Stimulated activated effector memory CD8-positive, alpha-beta T cell treated with anti-CD3 and anti-CD28 coated beads, Interleukin-12 subunit alpha, Interleukin-12 subunit beta, amount 100 ng/mL, for 72 hours (primary cell): ENCODE measurements around the gene FRMD4A.
A peak's percentile ranks its signal among the peaks of the same experiment; 100 is the strongest.

Experiments used
- ATAC-seq: fragments of 150-1000 bp; cut with Tn5 transposase; 2 replicates; pipeline ENCODE4 v1.10.0; 2021
- DNase-seq, 2 donors: peaks; one replicate each; pipeline ENCODE4 v3.0.0; 2021 to 2022; ENCODE audit warnings: low spot score in 2 of 2
- H3K27ac Mint-ChIP-seq: one replicate; pipeline ENCODE4 v1.8.0; 2022; ENCODE audit warnings: mild to moderate bottlenecking, mixed read lengths
- H3K36me3 Mint-ChIP-seq: one replicate; pipeline ENCODE4 v1.8.0; 2022; ENCODE audit warnings: mild to moderate bottlenecking, mixed read lengths
- H3K4me1 Mint-ChIP-seq: one replicate; pipeline ENCODE4 v1.8.0; 2022; ENCODE audit warnings: mixed read lengths
- H3K4me3 Mint-ChIP-seq: one replicate; pipeline ENCODE4 v1.8.0; 2022; ENCODE audit warnings: mild to moderate bottlenecking, mixed read lengths
- H3K9me3 Mint-ChIP-seq: one replicate; pipeline ENCODE4 v1.8.0; 2022; ENCODE audit warnings: mixed read lengths

Gene FRMD4A

DNA sequence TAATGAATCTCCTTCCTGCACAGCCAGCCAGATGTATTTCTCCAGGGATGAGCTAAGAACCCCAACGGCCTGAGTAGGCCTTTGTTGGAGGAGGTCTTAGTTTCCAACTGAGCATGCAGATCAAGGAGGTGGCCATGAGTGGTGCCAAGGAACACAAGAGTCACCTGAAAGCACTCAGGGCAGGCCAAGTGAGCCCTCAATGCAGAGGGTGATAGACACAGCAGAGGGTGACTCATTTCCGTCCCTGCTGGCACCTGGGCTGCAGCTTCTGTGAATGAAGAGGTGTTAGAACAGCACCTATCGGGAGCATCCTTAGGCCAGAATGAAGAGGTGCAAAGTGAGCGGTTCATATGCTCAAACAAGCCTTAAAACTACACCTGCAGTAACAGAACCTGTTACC, 211.8 kb downstream of the FRMD4A start:
- no peak overlapping the region for H3K4me3 Mint-ChIP-seq
- peak; percentile 42 for ATAC-seq
- H3K4me1 Mint-ChIP-seq: no peaks in the 10 kb centered on the region
- H3K36me3 Mint-ChIP-seq: no peaks in the 10 kb centered on the region
- H3K9me3 Mint-ChIP-seq: no peaks in the 10 kb centered on the region
- no peak overlapping the region for H3K27ac Mint-ChIP-seq
- no peak for DNase-seq

DNA sequence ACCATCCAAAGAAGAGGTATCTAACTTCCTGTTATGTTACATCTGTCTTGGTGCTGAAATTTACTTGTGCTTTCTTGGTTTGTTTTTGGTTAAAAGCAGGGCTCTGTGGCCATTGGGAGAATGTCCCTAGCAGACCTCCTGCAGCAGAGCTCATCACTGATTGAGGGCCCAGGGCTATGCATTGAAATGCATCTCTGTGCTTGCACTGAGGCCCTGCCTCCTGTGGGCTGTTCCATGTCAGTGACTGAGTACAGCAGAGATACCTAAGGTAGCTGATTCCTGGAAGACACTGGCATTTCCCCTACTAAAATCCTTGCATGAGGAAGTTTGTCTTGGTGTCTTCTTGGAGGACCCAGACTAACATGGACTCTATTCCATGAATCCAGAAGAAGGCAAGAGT, 213.9 kb downstream of the FRMD4A start:
- H3K27ac Mint-ChIP-seq: no peak overlapping the region
- DNase-seq (no peak), ATAC-seq (no peak)
- no peaks in the 10 kb centered on the region for H3K9me3 Mint-ChIP-seq
- H3K36me3 Mint-ChIP-seq: no peaks in the 10 kb centered on the region
- H3K4me1 Mint-ChIP-seq: no peaks in the 10 kb centered on the region
- no peak overlapping the region for H3K4me3 Mint-ChIP-seq

DNA sequence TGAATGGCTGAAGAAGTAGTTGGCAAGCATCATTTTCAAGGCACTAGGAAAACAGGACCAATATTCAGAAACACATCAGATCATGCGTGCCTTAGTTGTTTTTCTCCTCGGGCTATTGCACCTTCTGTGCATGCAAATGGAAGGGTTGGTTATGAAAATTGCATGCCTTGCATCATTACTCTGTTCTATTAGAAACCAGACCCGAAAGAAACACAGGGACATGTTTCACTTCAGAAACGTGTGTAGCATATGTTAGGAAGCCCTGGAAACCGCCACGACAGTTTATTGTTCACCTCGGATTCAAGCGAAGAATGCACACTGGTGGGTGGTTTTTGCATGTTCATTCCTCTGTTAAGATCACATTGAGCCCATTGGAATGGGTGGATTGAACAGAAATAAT, 214.7 kb downstream of the FRMD4A start:
- H3K9me3 Mint-ChIP-seq: no peaks in the 10 kb centered on the region
- H3K36me3 Mint-ChIP-seq: no peaks in the 10 kb centered on the region
- H3K4me3 Mint-ChIP-seq: no peak overlapping the region
- DNase-seq (no peak), ATAC-seq (no peak)
- no peak overlapping the region for H3K27ac Mint-ChIP-seq
- no peaks in the 10 kb centered on the region for H3K4me1 Mint-ChIP-seq

DNA sequence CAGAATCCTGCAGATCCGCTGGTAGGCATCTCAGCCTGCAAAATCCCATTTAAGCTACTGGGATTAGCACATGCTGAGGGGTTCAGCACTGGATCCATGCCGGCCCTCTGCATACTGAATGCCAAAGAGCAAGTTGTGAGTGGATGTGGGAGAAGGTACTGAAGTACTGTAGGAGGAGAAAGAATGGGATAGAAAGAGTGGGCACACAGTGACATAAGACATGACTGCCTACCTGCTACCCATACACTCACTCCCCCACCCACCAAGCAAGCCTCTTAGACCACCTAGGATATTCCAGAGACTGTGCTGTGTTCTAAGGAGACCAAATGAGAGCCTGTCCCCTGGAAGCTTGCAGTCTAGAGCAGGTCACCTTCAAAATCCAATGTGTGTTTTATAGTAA, 215.9 kb downstream of the FRMD4A start:
- ATAC-seq: no peak
- H3K9me3 Mint-ChIP-seq: no peaks in the 10 kb centered on the region

DNA sequence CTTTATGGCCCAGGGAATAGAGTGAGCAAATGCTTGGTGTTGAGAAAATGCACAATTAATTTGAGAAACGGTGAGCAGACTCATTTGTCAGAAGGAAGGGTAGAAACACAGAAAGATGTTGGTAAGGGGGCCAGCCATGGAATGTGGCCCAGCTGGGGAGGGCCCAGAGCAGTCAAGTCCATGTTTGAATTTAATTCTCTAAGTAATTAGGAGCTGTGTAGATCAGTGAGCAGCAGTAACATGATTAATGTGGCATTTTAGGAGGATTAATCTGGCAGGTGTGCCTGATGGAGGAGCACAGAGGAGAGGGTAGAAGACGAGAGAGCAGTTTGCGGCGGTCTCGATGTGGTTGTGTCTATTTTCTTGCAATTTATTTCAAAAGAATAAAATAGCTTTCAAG, 218.7 kb downstream of the FRMD4A start:
- H3K9me3 Mint-ChIP-seq: no peaks in the 10 kb centered on the region
- H3K27ac Mint-ChIP-seq: no peak overlapping the region
- no peak overlapping the region for H3K4me3 Mint-ChIP-seq
- ATAC-seq: no peak
- no peaks in the 10 kb centered on the region for H3K36me3 Mint-ChIP-seq
- no peaks in the 10 kb centered on the region for H3K4me1 Mint-ChIP-seq
- no peak for DNase-seq

More for the DNA sequence above, 215.9 kb downstream of the FRMD4A start:
- H3K4me3 Mint-ChIP-seq: no peak overlapping the region
- no peaks in the 10 kb centered on the region for H3K36me3 Mint-ChIP-seq
- H3K27ac Mint-ChIP-seq: no peak overlapping the region
- no peak for DNase-seq
- no peaks in the 10 kb centered on the region for H3K4me1 Mint-ChIP-seq

DNA sequence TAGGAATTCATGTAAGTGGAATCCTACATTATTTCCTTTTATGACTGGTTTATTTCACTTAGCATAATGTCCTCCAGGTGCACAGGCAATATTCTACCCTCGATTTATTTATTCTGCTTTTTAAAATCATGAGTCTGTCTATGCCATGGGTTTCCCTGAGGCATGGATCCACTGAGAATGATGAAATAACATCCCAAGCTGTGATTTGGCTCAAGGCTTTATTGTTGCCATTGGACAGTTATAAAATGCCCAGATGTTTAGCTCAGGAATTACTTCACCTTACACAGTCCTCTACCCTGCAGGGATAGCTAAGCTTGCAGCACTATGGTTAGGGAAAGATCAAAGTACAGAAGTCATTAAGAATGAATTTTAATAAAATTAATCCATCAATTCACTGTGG, 219.5 kb downstream of the FRMD4A start:
- Mint-ChIP-seq H3K36me3 (no peaks in the 10 kb centered on the region), H3K27ac (no peak overlapping the region), H3K4me3 (no peak overlapping the region), H3K9me3 (peaks cover 3% of the 10 kb centered on the region), H3K4me1 (no peaks in the 10 kb centered on the region)
- ATAC-seq: no peak
- no peak for DNase-seq

DNA sequence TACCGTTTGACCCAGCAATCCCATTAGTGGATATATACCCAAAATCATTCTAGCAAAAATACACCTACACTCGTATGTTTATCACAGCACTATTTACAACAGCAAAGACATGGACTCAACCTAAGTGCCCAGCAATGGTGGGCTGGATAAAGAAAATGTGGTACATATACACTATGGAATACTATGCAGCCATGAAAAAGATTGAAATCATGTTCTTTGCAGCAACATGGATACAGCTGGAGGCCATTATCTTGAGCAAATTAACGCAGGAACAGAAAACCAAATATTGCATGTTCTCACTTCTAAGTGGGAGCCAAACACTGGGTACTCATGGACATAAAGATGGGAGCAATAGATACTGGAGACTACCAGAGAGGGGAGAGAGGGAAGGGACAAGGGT, 223.9 kb downstream of the FRMD4A start:
- Mint-ChIP-seq H3K4me3 (no peak overlapping the region), H3K27ac (no peak overlapping the region), H3K36me3 (no peaks in the 10 kb centered on the region), H3K9me3 (peaks cover 12% of the 10 kb centered on the region), H3K4me1 (no peaks in the 10 kb centered on the region)
- ATAC-seq: no peak
- no peak for DNase-seq

DNA sequence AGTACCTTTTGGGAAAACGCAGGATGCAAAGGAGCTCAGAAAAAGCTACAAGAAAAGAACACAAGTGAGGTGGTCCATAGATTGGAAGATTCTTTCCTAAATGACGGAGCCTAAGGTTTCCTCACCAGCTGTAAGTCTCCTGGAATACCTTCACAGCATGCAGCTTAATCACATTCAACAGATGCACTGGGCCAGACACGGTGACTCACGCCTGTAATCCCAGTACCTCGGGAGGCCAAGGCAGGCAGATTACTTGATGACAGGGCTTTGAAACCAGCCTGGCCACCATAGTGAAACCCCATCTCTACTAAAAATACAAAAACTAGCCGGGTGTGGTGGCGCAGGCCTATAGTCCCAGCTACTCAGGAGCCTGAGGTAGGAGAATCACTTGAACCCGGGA, 228.7 kb downstream of the FRMD4A start:
- Mint-ChIP-seq H3K4me3 (no peak overlapping the region), H3K36me3 (no peaks in the 10 kb centered on the region), H3K4me1 (no peaks in the 10 kb centered on the region), H3K9me3 (peaks cover 12% of the 10 kb centered on the region), H3K27ac (no peak overlapping the region)
- ATAC-seq (no peak), DNase-seq (no peak)

DNA sequence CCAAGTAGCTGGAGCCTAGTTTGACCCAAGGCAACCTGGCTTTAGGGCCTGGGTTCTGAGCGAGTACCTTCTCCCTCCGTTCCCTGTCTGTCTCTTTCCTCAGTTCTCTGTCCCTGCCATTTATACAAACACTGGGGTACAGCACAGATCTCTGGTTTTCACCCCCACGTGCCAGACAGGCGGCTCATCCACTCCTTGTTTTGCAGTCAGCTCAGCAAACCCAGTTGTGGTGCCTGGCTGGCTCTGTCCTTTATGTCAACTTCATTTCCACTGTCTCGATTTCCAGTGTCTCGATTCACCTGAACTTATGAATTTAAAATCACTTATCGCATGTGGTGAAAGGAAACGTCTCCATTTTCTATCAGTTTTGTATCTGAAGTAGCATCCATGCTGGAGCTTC, 230.8 kb downstream of the FRMD4A start:
- ATAC-seq (no peak), DNase-seq (no peak)
- H3K9me3 Mint-ChIP-seq: peaks cover 3% of the 10 kb centered on the region
- H3K36me3 Mint-ChIP-seq: no peaks in the 10 kb centered on the region
- H3K4me3 Mint-ChIP-seq: no peak overlapping the region
- H3K4me1 Mint-ChIP-seq: no peaks in the 10 kb centered on the region
- no peak overlapping the region for H3K27ac Mint-ChIP-seq

DNA sequence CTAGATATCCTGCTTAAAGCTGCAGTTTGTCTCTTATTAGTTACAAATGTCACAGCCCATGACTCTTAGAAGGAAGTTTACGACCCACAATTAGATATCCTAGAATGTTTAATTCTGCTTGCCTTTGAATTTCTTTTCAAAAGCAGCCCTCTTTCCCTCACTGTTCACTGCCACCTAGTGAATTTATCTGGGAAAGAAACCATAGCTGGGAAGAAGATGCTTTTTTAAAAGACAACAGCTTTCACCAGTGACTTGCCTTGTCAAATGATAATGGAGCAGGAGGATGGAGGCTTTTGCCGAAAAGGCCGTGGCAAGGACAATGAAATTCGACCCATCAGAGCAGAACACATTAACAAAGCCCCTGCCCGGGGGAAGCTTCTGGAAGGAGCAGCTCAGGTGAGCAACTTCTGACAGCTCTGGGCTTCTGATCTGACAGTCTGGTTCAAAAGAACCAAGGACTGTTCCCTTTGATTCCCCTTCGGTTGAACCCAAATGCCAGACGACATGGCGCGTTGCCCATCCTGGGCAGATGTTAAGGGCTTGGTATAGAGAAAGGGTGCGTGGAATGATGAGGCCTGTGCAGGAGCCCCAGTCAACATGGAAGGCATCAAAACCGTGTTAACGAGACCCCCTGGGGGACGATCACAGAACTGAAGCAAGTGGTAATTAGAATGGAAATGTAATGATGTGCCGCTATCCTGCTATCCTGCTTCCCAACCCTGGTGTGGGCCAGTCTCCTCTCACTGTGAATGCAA, 236.8 kb downstream of the FRMD4A start:
- no peaks in the 10 kb centered on the region for H3K4me1 Mint-ChIP-seq
- no peaks in the 10 kb centered on the region for H3K36me3 Mint-ChIP-seq
- no peak for ATAC-seq
- no peak overlapping the region for H3K4me3 Mint-ChIP-seq
- H3K9me3 Mint-ChIP-seq: no peaks in the 10 kb centered on the region
- DNase-seq: no peak
- H3K27ac Mint-ChIP-seq: no peak overlapping the region

DNA sequence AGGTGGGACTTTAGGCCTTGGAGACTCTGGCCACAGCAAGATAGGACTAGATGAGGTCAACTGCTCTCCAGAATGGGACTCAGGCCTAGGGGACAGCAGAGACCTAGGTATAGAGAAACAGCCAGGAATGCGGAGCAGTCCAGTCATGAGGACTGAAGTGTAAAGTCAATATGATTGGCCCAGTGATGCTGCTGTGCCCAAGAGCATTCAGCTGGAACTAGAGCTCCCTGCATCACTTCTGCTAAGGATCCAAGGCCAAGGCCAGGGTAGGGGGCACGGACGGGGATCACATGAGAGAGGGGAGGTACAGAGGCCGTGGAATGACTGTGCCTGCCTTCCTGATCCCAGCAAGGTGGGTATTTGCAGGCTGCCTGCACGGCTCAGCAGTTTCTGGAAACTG, 237.9 kb downstream of the FRMD4A start:
- no peak overlapping the region for H3K27ac Mint-ChIP-seq
- no peak for ATAC-seq
- no peak overlapping the region for H3K4me3 Mint-ChIP-seq
- no peaks in the 10 kb centered on the region for H3K9me3 Mint-ChIP-seq
- no peak for DNase-seq
- H3K4me1 Mint-ChIP-seq: no peaks in the 10 kb centered on the region
- H3K36me3 Mint-ChIP-seq: no peaks in the 10 kb centered on the region

DNA sequence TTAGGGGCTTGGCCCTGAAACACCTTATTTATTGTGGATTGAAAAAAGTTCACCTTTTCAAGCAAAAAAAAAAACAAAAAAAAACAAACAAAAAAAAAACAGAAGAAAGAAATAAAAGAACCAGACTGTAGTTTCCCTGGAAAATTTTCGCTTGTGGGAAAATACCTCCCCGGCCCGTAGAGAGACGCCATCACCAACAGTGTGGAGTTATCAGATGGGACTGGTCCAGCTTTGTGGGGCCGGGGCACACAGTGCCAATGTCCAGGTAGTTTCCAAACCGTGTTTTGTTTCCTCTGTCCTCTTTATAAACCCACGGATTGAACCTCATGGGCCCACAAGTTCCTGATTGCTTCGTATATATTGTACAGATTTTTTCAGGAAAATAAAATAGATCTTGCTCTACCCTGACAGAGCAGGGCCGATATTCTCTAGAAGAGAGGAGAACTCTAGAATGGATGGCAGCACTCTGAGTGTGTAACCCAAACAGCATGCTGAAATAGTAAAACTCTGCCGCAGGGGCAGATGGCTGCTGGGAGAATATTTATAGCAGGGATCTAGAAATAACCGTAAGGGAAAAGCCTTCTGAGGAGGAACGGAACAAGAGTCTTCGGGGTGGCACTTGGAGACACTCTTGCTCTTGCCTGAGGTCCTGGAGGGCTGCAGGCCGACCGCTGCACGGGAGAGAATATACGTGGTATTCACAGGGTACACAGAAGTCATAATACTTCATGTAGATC, 241.0 kb downstream of the FRMD4A start:
- Mint-ChIP-seq H3K36me3 (no peaks in the 10 kb centered on the region), H3K4me3 (no peak overlapping the region), H3K27ac (no peak overlapping the region), H3K4me1 (no peaks in the 10 kb centered on the region), H3K9me3 (no peaks in the 10 kb centered on the region)
- ATAC-seq (no peak), DNase-seq (no peak)

DNA sequence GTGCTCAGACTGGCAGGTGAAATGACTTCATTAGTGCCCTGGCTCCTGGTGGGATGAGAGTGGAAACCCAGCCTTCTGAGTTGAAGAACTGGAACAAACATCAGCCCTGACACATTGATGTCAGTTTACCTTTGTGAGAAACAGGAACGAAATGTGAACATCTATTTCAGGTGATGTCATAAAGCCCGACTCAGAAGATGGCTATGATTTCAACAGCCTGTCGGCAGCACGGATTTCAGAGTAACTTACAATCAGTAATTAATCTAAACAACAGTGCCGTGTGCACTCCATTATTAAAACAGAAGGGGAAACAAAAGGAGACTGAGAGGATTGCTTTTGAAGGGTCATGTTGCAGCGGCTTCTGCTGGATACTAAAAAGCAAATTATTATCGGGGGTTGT, 243.2 kb downstream of the FRMD4A start:
- Mint-ChIP-seq H3K4me1 (no peaks in the 10 kb centered on the region), H3K4me3 (no peak overlapping the region), H3K36me3 (no peaks in the 10 kb centered on the region), H3K9me3 (no peaks in the 10 kb centered on the region), H3K27ac (no peak overlapping the region)
- no peak for ATAC-seq
- DNase-seq: no peak

DNA sequence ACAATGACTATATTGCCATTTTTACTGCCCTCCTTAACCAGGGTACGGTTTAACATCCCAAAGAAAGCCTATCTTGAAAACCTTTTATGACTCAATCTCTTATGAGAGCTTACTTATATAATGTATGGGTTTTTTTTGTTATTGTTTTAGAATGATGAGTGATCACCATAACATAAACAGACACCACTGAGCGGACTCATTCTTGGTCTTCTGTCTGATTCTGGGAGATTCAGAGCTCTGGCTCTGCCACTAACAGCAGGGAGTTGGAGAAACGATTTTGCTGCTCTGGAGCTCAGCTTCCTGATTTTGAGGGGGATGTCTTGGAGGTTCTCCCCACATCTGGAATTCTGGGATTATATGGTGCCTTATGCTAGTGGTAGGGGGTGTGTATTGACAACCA, 244.1 kb downstream of the FRMD4A start:
- ATAC-seq (no peak), DNase-seq (no peak)
- Mint-ChIP-seq H3K9me3 (no peaks in the 10 kb centered on the region), H3K4me1 (no peaks in the 10 kb centered on the region), H3K36me3 (no peaks in the 10 kb centered on the region), H3K27ac (no peak overlapping the region), H3K4me3 (no peak overlapping the region)

DNA sequence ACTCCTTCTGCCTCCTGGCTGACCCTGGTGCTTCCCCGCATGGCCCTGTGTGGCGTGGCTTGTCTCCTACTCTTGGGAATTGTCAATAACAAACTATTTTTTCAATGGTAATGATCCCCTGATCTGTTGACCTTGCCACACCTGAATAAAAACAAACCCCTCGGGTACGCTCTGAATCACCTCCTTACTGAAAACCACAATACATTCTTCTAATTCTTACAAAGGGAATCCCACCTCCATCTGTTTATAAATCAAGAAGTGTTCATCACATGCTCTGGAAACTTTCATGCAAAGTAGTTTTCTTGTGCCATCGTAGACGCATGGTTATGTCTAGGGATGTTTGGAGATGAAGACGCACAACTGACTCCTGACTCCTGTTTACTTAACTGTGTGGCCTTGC, 245.8 kb downstream of the FRMD4A start:
- Mint-ChIP-seq H3K4me1 (no peaks in the 10 kb centered on the region), H3K9me3 (no peaks in the 10 kb centered on the region), H3K36me3 (no peaks in the 10 kb centered on the region), H3K4me3 (no peak overlapping the region), H3K27ac (no peak overlapping the region)
- DNase-seq (no peak), ATAC-seq (no peak)

DNA sequence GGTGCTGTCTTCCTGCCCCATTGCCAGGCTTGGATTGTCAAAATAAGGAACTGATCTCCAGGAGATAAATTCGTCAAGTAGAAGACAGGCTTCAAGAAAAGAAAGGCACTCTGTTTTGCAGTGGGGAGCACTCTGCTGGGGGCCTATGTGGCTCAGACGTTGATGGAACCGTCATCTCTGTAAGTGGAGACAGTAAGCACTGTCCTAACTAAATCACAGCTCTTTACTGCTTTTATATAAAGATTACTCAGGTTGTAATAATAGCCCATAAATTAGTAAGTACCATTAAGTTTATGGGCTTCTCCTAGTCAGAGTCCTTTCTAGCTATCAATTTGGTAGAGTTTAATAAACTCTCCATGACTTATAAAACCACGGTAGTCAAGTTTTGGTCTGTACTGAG, 249.9 kb downstream of the FRMD4A start:
- no peak for DNase-seq
- Mint-ChIP-seq H3K4me1 (no peaks in the 10 kb centered on the region), H3K9me3 (no peaks in the 10 kb centered on the region), H3K27ac (no peak overlapping the region), H3K36me3 (no peaks in the 10 kb centered on the region), H3K4me3 (no peak overlapping the region)
- ATAC-seq: no peak
